SKM-1 (cell line): ENCODE data around the gene GOT2.
A peak's percentile ranks its signal among the peaks of the same experiment; 100 is the strongest.
"Not testable (repeated sequence)": the region's sequence is repeated elsewhere in the genome, so short reads cannot be mapped to it uniquely, and the experiment has no call there.

ENCODE experiments used
- DNase-seq: peaks from one replicate; lab custom pipeline; 2025; ENCODE audit not compliant: unreplicated experiment; lab: John Stamatoyannopoulos, UW

The GOT2 gene

GRCh38 chr16:58723109-58723508 is 11.0 kb downstream of the GOT2 start:
- no peak for DNase-seq

GRCh38 chr16:58717994-58718393 is 16.1 kb downstream of the GOT2 start:
- DNase-seq = no peak

- no peak for DNase-seq
These were observed 17.6 kb downstream of the GOT2 start for GRCh38 chr16:58716468-58716867.

GRCh38 chr16:58713742-58714141 is 20.4 kb downstream of the GOT2 start:
- DNase-seq = no peak

GRCh38 chr16:58709333-58709732 is 24.8 kb downstream of the GOT2 start:
- no peak for DNase-seq

GRCh38 chr16:58699151-58699550 is 35.0 kb downstream of the GOT2 start:
- no peak for DNase-seq

- no peak for DNase-seq
These were observed 38.7 kb downstream of the GOT2 start for GRCh38 chr16:58695368-58695767.

- no peak for DNase-seq
These were observed 41.7 kb downstream of the GOT2 start for GRCh38 chr16:58692450-58692849.

GRCh38 chr16:58686985-58687706 is 47.0 kb downstream of the GOT2 start:
- DNase-seq = not testable (repeated sequence)

- DNase-seq = no peak
These were observed 49.0 kb downstream of the GOT2 start for GRCh38 chr16:58685084-58685449.

- DNase-seq = peak; percentile 41
These were observed 49.6 kb downstream of the GOT2 start, which contains the start of gene SLC38A7 for GRCh38 chr16:58684354-58685083. Gene SLC38A7, minus strand, starts transcription at chr16:58684770. Its CDS starts 4,644 bp downstream, at chr16:58680126.

- no peak for DNase-seq
These were observed 50.1 kb downstream of the GOT2 start for GRCh38 chr16:58684001-58684353.

- DNase-seq = no peak
These were observed 54.4 kb downstream of the GOT2 start for GRCh38 chr16:58679763-58680162.

GRCh38 chr16:58678716-58679115 is 55.4 kb downstream of the GOT2 start:
- DNase-seq = no peak

- DNase-seq = no peak
These were observed 55.8 kb downstream of the GOT2 start for GRCh38 chr16:58678269-58678668.

GRCh38 chr16:58670946-58671583 is 63.1 kb downstream of the GOT2 start:
- no peak for DNase-seq

GRCh38 chr16:58670177-58670576 is 63.9 kb downstream of the GOT2 start:
- DNase-seq = no peak

GRCh38 chr16:58665200-58665599 is 68.9 kb downstream of the GOT2 start:
- no peak for DNase-seq

GRCh38 chr16:58661199-58661830 is 72.8 kb downstream of the GOT2 start:
- DNase-seq = peak; percentile 43

- not testable (repeated sequence) for DNase-seq
These were observed 74.2 kb downstream of the GOT2 start for GRCh38 chr16:58659911-58660310.

- DNase-seq = peak; percentile 45
These were observed 75.3 kb downstream of the GOT2 start for GRCh38 chr16:58658796-58659211.
